PFSK-1 (cell line): ENCODE measurements around the gene CPN1.

Experiments
- FOXP2 ChIP-seq: optimal IDR thresholded peaks from 2 replicates; pipeline ENCODE3; 2011; ENCODE audit warnings: borderline replicate concordance, control low read depth, inconsistent platforms; ENCODE audit not compliant: insufficient read depth; ENCODE audit errors: extremely low read length, extremely low read depth
- POLR2AphosphoS5 ChIP-seq: IDR thresholded peaks from 2 replicates; pipeline ENCODE4 v1.6.1; 2012; ENCODE audit warnings: low read depth, mild to moderate bottlenecking, control low read depth, low read length, moderate library complexity
- SIN3A ChIP-seq: IDR thresholded peaks from 2 replicates; pipeline ENCODE4 v1.6.1; 2012; ENCODE audit warnings: mild to moderate bottlenecking, low read length, moderate library complexity, borderline replicate concordance; ENCODE audit not compliant: insufficient read depth
- TAF1 ChIP-seq: IDR thresholded peaks from 2 replicates; pipeline ENCODE4 v1.6.1; 2012; ENCODE audit warnings: low read length, control low read depth, borderline replicate concordance; ENCODE audit not compliant: insufficient read depth
- TF ChIP-seq, protein P1 (sequence below), 2 experiments: IDR thresholded peaks; 2 replicates each; pipeline versions ENCODE4 v1.6.1 to v1.8.0; 2011 to 2012; ENCODE audit warnings: low read depth in 2 of 2, low read length in 2 of 2, control low read depth in 1 of 2, inconsistent platforms in 1 of 2, mild to moderate bottlenecking in 1 of 2, moderate library complexity in 1 of 2; ENCODE audit not compliant: insufficient read depth in 1 of 2

Gene CPN1

DNA sequence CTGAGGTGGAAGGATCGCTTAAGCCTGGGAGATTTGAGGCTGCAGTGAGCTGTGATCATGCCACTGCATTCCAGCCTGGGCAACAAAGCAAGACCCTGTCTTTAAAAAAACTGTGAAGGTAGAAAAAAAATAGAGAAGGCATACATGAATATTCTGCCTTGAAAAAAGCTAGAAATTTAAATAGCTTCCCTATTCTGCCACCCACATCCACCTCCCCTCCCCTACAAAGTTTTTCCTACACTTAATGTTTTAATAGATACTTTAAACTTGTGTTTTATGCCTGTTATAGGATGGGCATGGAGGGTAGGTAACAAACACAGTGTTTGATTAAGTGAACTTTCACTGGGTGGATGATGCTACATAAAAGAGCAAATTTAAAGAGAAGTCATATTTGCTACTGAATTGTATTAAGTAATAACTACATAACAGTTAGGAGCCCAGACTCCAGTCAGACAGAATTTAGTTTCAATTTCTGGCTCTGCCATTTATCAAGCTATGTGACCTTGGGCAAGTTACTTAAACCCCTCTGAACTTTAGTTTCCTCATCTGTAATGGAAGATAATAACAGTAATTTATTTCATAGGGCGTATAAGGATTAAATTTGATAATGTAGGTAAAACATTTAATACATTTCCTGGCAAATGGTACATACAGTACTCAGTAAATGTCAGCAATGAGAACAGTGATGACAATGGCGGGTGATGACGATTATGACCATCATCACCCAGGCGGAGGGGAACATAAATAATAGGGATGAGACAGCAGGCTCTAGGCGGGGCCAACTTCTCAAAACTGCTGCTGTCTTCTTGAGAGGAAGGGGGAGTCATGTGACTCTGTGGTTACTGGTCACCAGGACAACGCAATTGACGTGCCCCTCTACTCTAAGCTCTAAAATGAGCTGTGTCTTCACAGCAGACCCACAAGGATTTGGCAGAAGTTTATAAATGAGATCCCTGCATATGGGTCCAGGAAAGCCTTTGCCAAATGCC is 87.7 kb downstream of the CPN1 start:
- TF ChIP-seq FOXP2 (no peak), TAF1 (no peak), POLR2AphosphoS5 (no peak), SIN3A (no peak)
- TF ChIP-seq, protein P1, sequence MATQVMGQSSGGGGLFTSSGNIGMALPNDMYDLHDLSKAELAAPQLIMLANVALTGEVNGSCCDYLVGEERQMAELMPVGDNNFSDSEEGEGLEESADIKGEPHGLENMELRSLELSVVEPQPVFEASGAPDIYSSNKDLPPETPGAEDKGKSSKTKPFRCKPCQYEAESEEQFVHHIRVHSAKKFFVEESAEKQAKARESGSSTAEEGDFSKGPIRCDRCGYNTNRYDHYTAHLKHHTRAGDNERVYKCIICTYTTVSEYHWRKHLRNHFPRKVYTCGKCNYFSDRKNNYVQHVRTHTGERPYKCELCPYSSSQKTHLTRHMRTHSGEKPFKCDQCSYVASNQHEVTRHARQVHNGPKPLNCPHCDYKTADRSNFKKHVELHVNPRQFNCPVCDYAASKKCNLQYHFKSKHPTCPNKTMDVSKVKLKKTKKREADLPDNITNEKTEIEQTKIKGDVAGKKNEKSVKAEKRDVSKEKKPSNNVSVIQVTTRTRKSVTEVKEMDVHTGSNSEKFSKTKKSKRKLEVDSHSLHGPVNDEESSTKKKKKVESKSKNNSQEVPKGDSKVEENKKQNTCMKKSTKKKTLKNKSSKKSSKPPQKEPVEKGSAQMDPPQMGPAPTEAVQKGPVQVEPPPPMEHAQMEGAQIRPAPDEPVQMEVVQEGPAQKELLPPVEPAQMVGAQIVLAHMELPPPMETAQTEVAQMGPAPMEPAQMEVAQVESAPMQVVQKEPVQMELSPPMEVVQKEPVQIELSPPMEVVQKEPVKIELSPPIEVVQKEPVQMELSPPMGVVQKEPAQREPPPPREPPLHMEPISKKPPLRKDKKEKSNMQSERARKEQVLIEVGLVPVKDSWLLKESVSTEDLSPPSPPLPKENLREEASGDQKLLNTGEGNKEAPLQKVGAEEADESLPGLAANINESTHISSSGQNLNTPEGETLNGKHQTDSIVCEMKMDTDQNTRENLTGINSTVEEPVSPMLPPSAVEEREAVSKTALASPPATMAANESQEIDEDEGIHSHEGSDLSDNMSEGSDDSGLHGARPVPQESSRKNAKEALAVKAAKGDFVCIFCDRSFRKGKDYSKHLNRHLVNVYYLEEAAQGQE (IDR thresholded peaks at IDR 0.05; ENCODE audit: insufficient read depth in 1 of 2, low read depth in 2 of 2, low read length in 2 of 2): no peak
